NCI-H2196 treated with DMSO at 0.1 percent for 48 hours (cell line): Measurements from ENCODE around the gene SEMA6A.

Source experiments
- DNase-seq: peaks from one replicate; lab custom pipeline; 2025; ENCODE audit not compliant: unreplicated experiment; lab: John Stamatoyannopoulos, UW

SEMA6A gene

GRCh38 chr5:116577064-116577788 is 2.6 kb upstream of the SEMA6A start:
- DNase-seq = no peak

GRCh38 chr5:116576053-116576713 is 1.6 kb upstream of the SEMA6A start:
- DNase-seq = no peak

- no peak for DNase-seq
Measured at GRCh38 chr5:116575326-116576052, 866 bp upstream of the SEMA6A start.

GRCh38 chr5:116573702-116574366 is 789 bp downstream of the SEMA6A start:
- DNase-seq = no peak

- no peak for DNase-seq
Measured at GRCh38 chr5:116573279-116573701, 1.3 kb downstream of the SEMA6A start.

GRCh38 chr5:116572350-116573278 is 2.0 kb downstream of the SEMA6A start:
- DNase-seq = no peak

GRCh38 chr5:116571568-116572349 is 2.9 kb downstream of the SEMA6A start:
- no peak for DNase-seq

GRCh38 chr5:116569999-116570398 is 4.6 kb downstream of the SEMA6A start:
- no peak for DNase-seq

- DNase-seq = no peak
Measured at GRCh38 chr5:116567106-116567505, 7.5 kb downstream of the SEMA6A start.

GRCh38 chr5:116566251-116566650 is 8.4 kb downstream of the SEMA6A start:
- no peak for DNase-seq

- DNase-seq = no peak
Measured at GRCh38 chr5:116564756-116565490, 9.7 kb downstream of the SEMA6A start.

- no peak for DNase-seq
Measured at GRCh38 chr5:116564312-116564711, 10.3 kb downstream of the SEMA6A start.

- no peak for DNase-seq
Measured at GRCh38 chr5:116563736-116564308, 10.8 kb downstream of the SEMA6A start.

- DNase-seq = no peak
Measured at GRCh38 chr5:116562669-116563068, 12.0 kb downstream of the SEMA6A start.

GRCh38 chr5:116561658-116562057 is 13.0 kb downstream of the SEMA6A start:
- DNase-seq = no peak

GRCh38 chr5:116559673-116560164 is 14.9 kb downstream of the SEMA6A start:
- no peak for DNase-seq

GRCh38 chr5:116559239-116559638 is 15.4 kb downstream of the SEMA6A start:
- no peak for DNase-seq

GRCh38 chr5:116557669-116558271 is 16.9 kb downstream of the SEMA6A start:
- no peak for DNase-seq
